A549 (cell line): ENCODE results near the gene GSTA1.
"Not testable (repeated sequence)": the region's sequence is repeated elsewhere in the genome, so short reads cannot be mapped to it uniquely, and the experiment has no call there.

Experiments used
- CBX8 ChIP-seq: fragments of 200-600 bp; sonication (generic); IDR thresholded peaks from 2 replicates; pipeline ENCODE4 v1.6.1; 2016
- EHMT2 ChIP-seq: fragments of 200-600 bp; sonication (generic); IDR thresholded peaks from 2 replicates; pipeline ENCODE4 v1.6.1; 2016; ENCODE audit warnings: antibody characterized with exemption, low read depth, mild to moderate bottlenecking, moderate library complexity
- EP300 ChIP-seq, 2 experiments: fragments of >200 bp; sonication (Bioruptor Twin); formaldehyde crosslinking; IDR thresholded peaks; 2 replicates in 1 of 2; 3 replicates in 1 of 2; pipeline ENCODE4 v1.6.1; 2016 to 2017
- JUNB ChIP-seq: fragments of >200 bp; sonication (Bioruptor Twin); formaldehyde crosslinking; IDR thresholded peaks from 2 replicates; pipeline ENCODE4 v1.6.1; 2016
- KDM5A ChIP-seq: fragments of 200-600 bp; sonication (generic); IDR thresholded peaks from 2 replicates; pipeline ENCODE4 v1.6.1; 2016; ENCODE audit warnings: antibody characterized with exemption, mild to moderate bottlenecking
- NFE2L2 ChIP-seq: fragments of 150-350 bp; conservative IDR thresholded peaks from 2 replicates; pipeline ENCODE4 v1.6.1; 2014; ENCODE audit warnings: low read length
- POLR2A ChIP-seq: IDR thresholded peaks from 2 replicates; pipeline ENCODE4 v1.6.1; 2012; ENCODE audit warnings: mild to moderate bottlenecking, low read length
- ZNF302 ChIP-seq: fragments of 250-450 bp; sonication (Bioruptor Pico); IDR thresholded peaks from 2 replicates; pipeline ENCODE4 v1.9.0; 2021; ENCODE audit warnings: inconsistent platforms, mild to moderate bottlenecking, moderate library complexity
- TF ChIP-seq, protein P1 (sequence below): IDR thresholded peaks from 2 replicates; pipeline ENCODE4 v1.6.1; 2012
- TF ChIP-seq, protein P2 (sequence below): fragments of 200-600 bp; sonication (generic); IDR thresholded peaks from 2 replicates; pipeline ENCODE4 v1.6.1; 2016; ENCODE audit warnings: antibody characterized with exemption, mild to moderate bottlenecking, moderate library complexity
- TF ChIP-seq, protein P3 (sequence below): fragments of >200 bp; sonication (Bioruptor Twin); formaldehyde crosslinking; IDR thresholded peaks from 3 replicates; pipeline ENCODE4 v1.5.1; 2016
- TF ChIP-seq, protein P4 (sequence below): fragments of 150-350 bp; IDR thresholded peaks from 2 replicates; pipeline ENCODE4 v1.6.1; 2014; ENCODE audit warnings: low read depth, mild to moderate bottlenecking, low read length

DNA sequence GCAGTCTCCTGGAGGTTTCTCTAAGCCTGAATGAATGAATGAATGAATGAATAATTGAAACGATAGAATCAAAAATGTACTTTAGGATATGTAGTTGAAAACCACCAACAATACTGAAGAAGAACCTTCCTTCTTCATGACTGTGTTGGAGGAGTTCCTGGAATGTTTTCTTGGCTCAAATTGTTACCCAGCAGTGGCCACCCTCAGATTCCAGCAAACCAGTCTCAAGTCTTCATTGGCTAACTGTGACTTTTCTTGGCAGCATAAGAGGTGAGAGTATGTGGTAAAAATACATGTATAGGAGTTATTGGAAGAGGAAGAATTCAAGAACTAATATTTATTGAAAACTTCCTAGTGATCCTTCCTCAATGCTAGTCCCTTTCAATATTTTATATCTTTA is 4.3 kb downstream of the GSTA1 start:
- TF ChIP-seq, protein P1, sequence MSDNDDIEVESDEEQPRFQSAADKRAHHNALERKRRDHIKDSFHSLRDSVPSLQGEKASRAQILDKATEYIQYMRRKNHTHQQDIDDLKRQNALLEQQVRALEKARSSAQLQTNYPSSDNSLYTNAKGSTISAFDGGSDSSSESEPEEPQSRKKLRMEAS: not testable (repeated sequence)
- TF ChIP-seq, protein P2, sequence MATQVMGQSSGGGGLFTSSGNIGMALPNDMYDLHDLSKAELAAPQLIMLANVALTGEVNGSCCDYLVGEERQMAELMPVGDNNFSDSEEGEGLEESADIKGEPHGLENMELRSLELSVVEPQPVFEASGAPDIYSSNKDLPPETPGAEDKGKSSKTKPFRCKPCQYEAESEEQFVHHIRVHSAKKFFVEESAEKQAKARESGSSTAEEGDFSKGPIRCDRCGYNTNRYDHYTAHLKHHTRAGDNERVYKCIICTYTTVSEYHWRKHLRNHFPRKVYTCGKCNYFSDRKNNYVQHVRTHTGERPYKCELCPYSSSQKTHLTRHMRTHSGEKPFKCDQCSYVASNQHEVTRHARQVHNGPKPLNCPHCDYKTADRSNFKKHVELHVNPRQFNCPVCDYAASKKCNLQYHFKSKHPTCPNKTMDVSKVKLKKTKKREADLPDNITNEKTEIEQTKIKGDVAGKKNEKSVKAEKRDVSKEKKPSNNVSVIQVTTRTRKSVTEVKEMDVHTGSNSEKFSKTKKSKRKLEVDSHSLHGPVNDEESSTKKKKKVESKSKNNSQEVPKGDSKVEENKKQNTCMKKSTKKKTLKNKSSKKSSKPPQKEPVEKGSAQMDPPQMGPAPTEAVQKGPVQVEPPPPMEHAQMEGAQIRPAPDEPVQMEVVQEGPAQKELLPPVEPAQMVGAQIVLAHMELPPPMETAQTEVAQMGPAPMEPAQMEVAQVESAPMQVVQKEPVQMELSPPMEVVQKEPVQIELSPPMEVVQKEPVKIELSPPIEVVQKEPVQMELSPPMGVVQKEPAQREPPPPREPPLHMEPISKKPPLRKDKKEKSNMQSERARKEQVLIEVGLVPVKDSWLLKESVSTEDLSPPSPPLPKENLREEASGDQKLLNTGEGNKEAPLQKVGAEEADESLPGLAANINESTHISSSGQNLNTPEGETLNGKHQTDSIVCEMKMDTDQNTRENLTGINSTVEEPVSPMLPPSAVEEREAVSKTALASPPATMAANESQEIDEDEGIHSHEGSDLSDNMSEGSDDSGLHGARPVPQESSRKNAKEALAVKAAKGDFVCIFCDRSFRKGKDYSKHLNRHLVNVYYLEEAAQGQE: not testable (repeated sequence)
- TF ChIP-seq, protein P3, sequence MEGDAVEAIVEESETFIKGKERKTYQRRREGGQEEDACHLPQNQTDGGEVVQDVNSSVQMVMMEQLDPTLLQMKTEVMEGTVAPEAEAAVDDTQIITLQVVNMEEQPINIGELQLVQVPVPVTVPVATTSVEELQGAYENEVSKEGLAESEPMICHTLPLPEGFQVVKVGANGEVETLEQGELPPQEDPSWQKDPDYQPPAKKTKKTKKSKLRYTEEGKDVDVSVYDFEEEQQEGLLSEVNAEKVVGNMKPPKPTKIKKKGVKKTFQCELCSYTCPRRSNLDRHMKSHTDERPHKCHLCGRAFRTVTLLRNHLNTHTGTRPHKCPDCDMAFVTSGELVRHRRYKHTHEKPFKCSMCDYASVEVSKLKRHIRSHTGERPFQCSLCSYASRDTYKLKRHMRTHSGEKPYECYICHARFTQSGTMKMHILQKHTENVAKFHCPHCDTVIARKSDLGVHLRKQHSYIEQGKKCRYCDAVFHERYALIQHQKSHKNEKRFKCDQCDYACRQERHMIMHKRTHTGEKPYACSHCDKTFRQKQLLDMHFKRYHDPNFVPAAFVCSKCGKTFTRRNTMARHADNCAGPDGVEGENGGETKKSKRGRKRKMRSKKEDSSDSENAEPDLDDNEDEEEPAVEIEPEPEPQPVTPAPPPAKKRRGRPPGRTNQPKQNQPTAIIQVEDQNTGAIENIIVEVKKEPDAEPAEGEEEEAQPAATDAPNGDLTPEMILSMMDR: not testable (repeated sequence)
- TF ChIP-seq POLR2A; ZNF302 (CRISPR knock-in tag); KDM5A; EP300 (IDR thresholded peaks at IDR 0.05); JUNB; EHMT2; CBX8; NFE2L2: not testable (repeated sequence)
- TF ChIP-seq, protein P4, sequence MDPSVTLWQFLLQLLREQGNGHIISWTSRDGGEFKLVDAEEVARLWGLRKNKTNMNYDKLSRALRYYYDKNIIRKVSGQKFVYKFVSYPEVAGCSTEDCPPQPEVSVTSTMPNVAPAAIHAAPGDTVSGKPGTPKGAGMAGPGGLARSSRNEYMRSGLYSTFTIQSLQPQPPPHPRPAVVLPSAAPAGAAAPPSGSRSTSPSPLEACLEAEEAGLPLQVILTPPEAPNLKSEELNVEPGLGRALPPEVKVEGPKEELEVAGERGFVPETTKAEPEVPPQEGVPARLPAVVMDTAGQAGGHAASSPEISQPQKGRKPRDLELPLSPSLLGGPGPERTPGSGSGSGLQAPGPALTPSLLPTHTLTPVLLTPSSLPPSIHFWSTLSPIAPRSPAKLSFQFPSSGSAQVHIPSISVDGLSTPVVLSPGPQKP: not testable (repeated sequence)
